Measurements from ENCODE around the gene PDXK. TPM values are rescaled to one million over a fixed set of nuclear protein-coding genes. Genes with fewer than 3 reads are reported as not detected.
A peak's percentile ranks its signal among the peaks of the same experiment; 100 is the strongest.

Gene PDXK
- polyA plus RNA-seq (2013, experiment 1 of 2), result 29.9 TPM
- polyA plus RNA-seq (2013, experiment 2 of 2), result 29.8 TPM

DNA sequence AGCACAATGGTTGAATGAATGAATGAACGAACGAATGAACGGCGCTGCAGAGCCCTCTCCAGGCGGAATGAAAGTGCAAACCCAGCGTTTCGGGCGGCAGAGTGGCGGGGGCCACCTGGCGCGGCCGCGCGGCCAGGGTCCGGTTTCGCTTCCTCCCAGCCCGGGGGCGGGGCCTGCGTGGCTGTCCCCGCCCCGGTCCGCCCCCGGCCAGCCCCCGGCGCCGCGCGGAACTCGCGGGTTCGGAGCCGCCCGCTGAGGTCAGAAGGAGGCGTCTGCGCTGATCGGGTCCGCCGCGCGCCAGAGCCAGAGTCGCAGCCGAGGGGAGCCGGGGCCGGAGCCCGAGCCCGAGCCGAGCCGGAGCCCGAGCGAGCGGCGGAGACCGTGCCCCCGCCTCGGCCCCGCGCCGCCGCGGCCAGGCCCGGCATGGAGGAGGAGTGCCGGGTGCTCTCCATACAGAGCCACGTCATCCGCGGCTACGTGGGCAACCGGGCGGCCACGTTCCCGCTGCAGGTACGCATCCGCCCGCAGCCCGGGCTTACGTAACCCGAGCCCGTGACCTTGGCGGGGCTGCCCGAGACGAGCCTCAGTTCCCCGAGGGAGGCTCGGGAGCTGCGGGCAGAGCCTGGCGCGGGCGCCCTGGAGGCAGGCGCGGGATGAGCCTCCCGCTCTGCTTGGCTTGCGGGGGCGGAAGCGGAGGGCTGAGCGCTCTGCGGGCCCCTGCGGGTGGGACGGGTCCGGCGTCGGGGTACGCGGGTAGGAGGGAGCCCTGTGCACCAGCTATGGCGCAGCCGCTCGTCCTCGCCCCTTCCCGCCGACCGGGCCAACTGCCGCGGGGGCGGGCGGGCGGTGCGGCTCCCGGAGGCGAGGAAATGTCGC is at the start of gene PDXK:
Gene PDXK (plus strand): TSS at position 258 of the 876 bp plus-strand sequence. CDS start 166 bp downstream, at position 424.
- peak within 1 kb of the TSS; percentile 45 for H3K27ac ChIP-seq (ENCODE audit: low read depth, low read length)
- no peak within 1 kb of the TSS for H4K8ac ChIP-seq (ENCODE audit: low read depth, low read length)
- H3K27me3 ChIP-seq (ENCODE audit: insufficient read depth, low read length, poor library complexity), result no peaks in the 10 kb centered on the region
- H2BK5ac ChIP-seq (ENCODE audit: low read length), result no peak within 1 kb of the TSS
- peak; percentile 87 for DNase-seq
- no CpG with 5 or more reads among the region's 117 CpGs for WGBS (ENCODE audit: extremely low coverage, insufficient coverage, low lambda C conversion rate)
- H3K18ac ChIP-seq (ENCODE audit: low read length), result peak within 1 kb of the TSS; percentile 80
- peak within 1 kb of the TSS; percentile 67 for H3K4me2 ChIP-seq (ENCODE audit: low read length)
- peaks cover 15% of the 10 kb centered on the region for H3K79me2 ChIP-seq (ENCODE audit: control insufficient read depth, insufficient read depth, low read length)
- peaks cover 2% of the 10 kb centered on the region for H3K4me1 ChIP-seq (ENCODE audit: control insufficient read depth, low read depth, low read length)
- H3K56ac ChIP-seq (ENCODE audit: low read length), result peak within 1 kb of the TSS; percentile 99
- peaks cover 1% of the 10 kb centered on the region for H3K36me3 ChIP-seq (ENCODE audit: control insufficient read depth, insufficient read depth, low read length)
- H3K4me3 ChIP-seq (ENCODE audit: low read length), result peak within 1 kb of the TSS; percentile 79
- peaks cover 20% of the 10 kb centered on the region for H3K79me1 ChIP-seq (ENCODE audit: low read length)
- H2BK120ac ChIP-seq (ENCODE audit: low read depth, low read length), result no peak within 1 kb of the TSS
- H3K4ac ChIP-seq (ENCODE audit: low read depth, low read length), result peak within 1 kb of the TSS; percentile 88
- H4K5ac ChIP-seq (ENCODE audit: low read length), result no peak within 1 kb of the TSS
- no peak within 1 kb of the TSS for H2BK15ac ChIP-seq (replicated peaks; ENCODE audit: low read depth)
- H3K9ac ChIP-seq (ENCODE audit: low read length), result peak within 1 kb of the TSS; percentile 91
- H2AK5ac ChIP-seq (ENCODE audit: low read length), result no peak within 1 kb of the TSS
- peak within 1 kb of the TSS; percentile 94 for H3K23ac ChIP-seq (ENCODE audit: low read length)

DNA sequence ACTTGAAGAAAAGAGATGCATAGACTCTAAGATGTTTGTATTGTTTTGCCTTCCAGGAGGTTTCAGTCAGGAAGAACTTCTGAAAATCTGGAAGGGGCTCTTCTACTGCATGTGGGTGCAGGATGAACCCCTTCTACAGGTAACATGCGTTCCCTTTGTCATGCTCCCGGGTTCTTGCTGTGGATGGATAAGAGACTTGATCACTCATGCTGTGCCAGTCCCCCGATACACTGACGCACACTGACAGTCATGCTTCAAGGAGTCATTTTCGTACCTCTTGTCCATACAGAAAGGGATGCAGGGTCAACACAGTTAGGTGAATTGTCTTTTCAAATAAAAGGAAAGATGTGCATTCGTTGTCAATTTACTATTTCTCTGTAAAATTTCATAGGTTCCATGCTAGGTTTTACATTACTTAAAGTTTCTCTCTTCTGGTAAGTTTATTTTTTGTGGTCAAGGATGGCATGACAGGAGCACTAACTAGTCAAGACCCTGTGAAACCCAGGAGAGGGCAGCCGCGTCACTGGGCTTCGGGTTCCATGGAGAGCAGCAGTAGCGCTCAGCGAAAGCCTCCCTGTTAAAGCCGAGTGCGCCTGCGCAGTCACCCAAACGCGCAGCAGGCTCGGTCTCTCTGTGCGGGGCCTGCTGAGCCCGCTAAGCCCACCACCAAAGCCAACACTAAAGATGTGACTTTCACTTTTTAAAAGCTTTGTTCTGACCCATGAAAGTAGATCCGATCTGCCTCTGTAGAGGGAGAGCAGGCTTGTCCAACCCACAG is 48.9 kb upstream of the PDXK start:
- Histone ChIP-seq H3K27ac (ENCODE audit: low read depth, low read length) (no peak overlapping the region), H3K56ac (ENCODE audit: low read length) (no peak overlapping the region), H3K27me3 (ENCODE audit: insufficient read depth, low read length, poor library complexity) (no peaks in the 10 kb centered on the region), H3K4me2 (ENCODE audit: low read length) (no peak overlapping the region), H2BK15ac (replicated peaks; ENCODE audit: low read depth) (no peak overlapping the region), H3K9ac (ENCODE audit: low read length) (no peak overlapping the region), H3K36me3 (ENCODE audit: control insufficient read depth, insufficient read depth, low read length) (peaks cover 11% of the 10 kb centered on the region), H3K4ac (ENCODE audit: low read depth, low read length) (no peak overlapping the region), H2BK5ac (ENCODE audit: low read length) (no peak overlapping the region), H2BK120ac (ENCODE audit: low read depth, low read length) (no peak overlapping the region), H4K5ac (ENCODE audit: low read length) (no peak overlapping the region), H3K4me3 (ENCODE audit: low read length) (no peak overlapping the region), H3K79me1 (ENCODE audit: low read length) (peaks cover 21% of the 10 kb centered on the region), H3K18ac (ENCODE audit: low read length) (no peak overlapping the region), H3K79me2 (ENCODE audit: control insufficient read depth, insufficient read depth, low read length) (peaks cover 35% of the 10 kb centered on the region), H3K4me1 (ENCODE audit: control insufficient read depth, low read depth, low read length) (no peaks in the 10 kb centered on the region), H4K8ac (ENCODE audit: low read depth, low read length) (no peak overlapping the region), H2AK5ac (ENCODE audit: low read length) (no peak overlapping the region), H3K23ac (ENCODE audit: low read length) (no peak overlapping the region)
- DNase-seq, result no peak
- WGBS (ENCODE audit: extremely low coverage, insufficient coverage, low lambda C conversion rate), result no CpG with 5 or more reads among the region's 20 CpGs

DNA sequence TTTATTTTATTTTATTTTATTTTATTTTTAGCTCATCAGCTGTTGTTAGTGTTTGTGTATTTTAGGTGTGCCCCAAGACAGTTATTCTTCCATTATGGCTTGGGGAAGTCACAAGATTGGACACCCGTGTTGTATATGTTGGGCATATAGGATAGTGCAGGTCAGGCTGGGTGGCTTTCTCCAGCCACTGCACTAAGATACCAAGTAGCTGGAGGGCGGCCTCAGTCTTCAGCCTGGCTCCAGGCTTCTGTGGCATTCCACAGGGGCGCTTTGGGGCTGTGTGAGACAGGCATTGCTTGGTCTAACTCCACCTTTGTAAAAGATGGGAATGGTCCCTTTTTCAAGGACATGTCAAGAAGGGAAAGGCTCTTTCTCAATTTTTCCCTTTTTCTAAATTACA is 43.1 kb upstream of the PDXK start:
- no peak overlapping the region for H3K56ac ChIP-seq (ENCODE audit: low read length)
- DNase-seq, result no peak
- no peaks in the 10 kb centered on the region for H3K27me3 ChIP-seq (ENCODE audit: insufficient read depth, low read length, poor library complexity)
- no peak overlapping the region for H3K27ac ChIP-seq (ENCODE audit: low read depth, low read length)
- H3K18ac ChIP-seq (ENCODE audit: low read length), result no peak overlapping the region
- no peak overlapping the region for H4K5ac ChIP-seq (ENCODE audit: low read length)
- no peak overlapping the region for H3K4me2 ChIP-seq (ENCODE audit: low read length)
- no peak overlapping the region for H4K8ac ChIP-seq (ENCODE audit: low read depth, low read length)
- peaks cover 8% of the 10 kb centered on the region for H3K79me2 ChIP-seq (ENCODE audit: control insufficient read depth, insufficient read depth, low read length)
- H2BK120ac ChIP-seq (ENCODE audit: low read depth, low read length), result no peak overlapping the region
- no peak overlapping the region for H3K9ac ChIP-seq (ENCODE audit: low read length)
- WGBS (ENCODE audit: extremely low coverage, insufficient coverage, low lambda C conversion rate), result no CpG with 5 or more reads among the region's 3 CpGs
- no peak overlapping the region for H3K23ac ChIP-seq (ENCODE audit: low read length)
- peaks cover 18% of the 10 kb centered on the region for H3K36me3 ChIP-seq (ENCODE audit: control insufficient read depth, insufficient read depth, low read length)
- H3K4me3 ChIP-seq (ENCODE audit: low read length), result no peak overlapping the region
- no peak overlapping the region for H2BK15ac ChIP-seq (replicated peaks; ENCODE audit: low read depth)
- peaks cover 3% of the 10 kb centered on the region for H3K79me1 ChIP-seq (ENCODE audit: low read length)
- no peaks in the 10 kb centered on the region for H3K4me1 ChIP-seq (ENCODE audit: control insufficient read depth, low read depth, low read length)
- no peak overlapping the region for H2AK5ac ChIP-seq (ENCODE audit: low read length)
- H3K4ac ChIP-seq (ENCODE audit: low read depth, low read length), result no peak overlapping the region
- H2BK5ac ChIP-seq (ENCODE audit: low read length), result no peak overlapping the region

DNA sequence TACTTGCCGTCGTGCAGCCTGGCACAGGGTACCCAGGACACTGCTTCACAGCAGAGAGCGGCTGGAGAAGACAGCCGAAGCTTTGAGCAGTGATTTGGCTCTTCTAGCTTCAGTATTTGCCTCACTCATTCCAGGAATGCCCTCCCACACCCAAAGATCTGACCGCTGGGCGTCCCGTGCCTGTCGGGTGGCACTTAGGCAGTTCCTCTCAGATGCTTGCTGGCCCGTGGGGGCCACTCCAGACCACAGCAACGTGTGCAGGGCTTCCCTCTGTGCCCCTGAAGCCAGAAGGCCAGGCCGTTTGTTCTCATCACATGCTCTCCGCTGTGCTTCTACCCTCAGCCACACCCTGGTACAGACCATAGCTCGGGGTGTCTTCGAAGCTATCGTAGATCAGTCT is 42.5 kb upstream of the PDXK start:
- Histone ChIP-seq H3K4me3 (ENCODE audit: low read length) (no peak overlapping the region), H3K79me2 (ENCODE audit: control insufficient read depth, insufficient read depth, low read length) (peaks cover 6% of the 10 kb centered on the region), H3K9ac (ENCODE audit: low read length) (no peak overlapping the region), H4K5ac (ENCODE audit: low read length) (no peak overlapping the region), H3K27ac (ENCODE audit: low read depth, low read length) (no peak overlapping the region), H3K27me3 (ENCODE audit: insufficient read depth, low read length, poor library complexity) (no peaks in the 10 kb centered on the region), H4K8ac (ENCODE audit: low read depth, low read length) (no peak overlapping the region), H3K23ac (ENCODE audit: low read length) (no peak overlapping the region), H3K4ac (ENCODE audit: low read depth, low read length) (no peak overlapping the region), H2BK120ac (ENCODE audit: low read depth, low read length) (no peak overlapping the region), H3K18ac (ENCODE audit: low read length) (no peak overlapping the region), H3K4me1 (ENCODE audit: control insufficient read depth, low read depth, low read length) (no peaks in the 10 kb centered on the region), H2BK15ac (replicated peaks; ENCODE audit: low read depth) (no peak overlapping the region), H3K56ac (ENCODE audit: low read length) (no peak overlapping the region), H3K79me1 (ENCODE audit: low read length) (no peaks in the 10 kb centered on the region), H3K4me2 (ENCODE audit: low read length) (no peak overlapping the region), H2AK5ac (ENCODE audit: low read length) (no peak overlapping the region), H2BK5ac (ENCODE audit: low read length) (no peak overlapping the region), H3K36me3 (ENCODE audit: control insufficient read depth, insufficient read depth, low read length) (peaks cover 14% of the 10 kb centered on the region)
- DNase-seq, result no peak
- no CpG with 5 or more reads among the region's 15 CpGs for WGBS (ENCODE audit: extremely low coverage, insufficient coverage, low lambda C conversion rate)

DNA sequence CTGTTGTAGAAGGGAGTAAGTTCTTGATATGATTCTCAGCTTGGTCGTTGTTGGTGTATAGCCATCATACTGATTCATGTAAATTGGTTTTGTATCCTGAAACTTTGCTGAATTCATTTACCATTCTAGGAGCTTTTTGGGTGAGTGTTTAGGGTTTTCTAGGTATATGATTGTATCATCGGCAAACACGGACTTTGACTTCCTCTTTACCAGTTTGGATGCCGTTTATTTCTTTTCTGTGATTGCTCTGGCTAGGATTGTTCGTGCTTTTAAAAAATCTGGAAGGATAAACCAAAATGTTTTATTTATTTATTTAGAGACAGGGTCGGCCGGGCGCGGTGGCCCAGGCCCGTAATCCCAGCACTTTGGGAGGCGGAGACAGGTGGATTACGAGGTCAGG is 39.0 kb upstream of the PDXK start:
- no peak for DNase-seq
- H3K36me3 ChIP-seq (ENCODE audit: control insufficient read depth, insufficient read depth, low read length), result peaks cover 13% of the 10 kb centered on the region
- WGBS (ENCODE audit: extremely low coverage, insufficient coverage, low lambda C conversion rate), result no CpG with 5 or more reads among the region's 12 CpGs

More for the DNA sequence above, 39.0 kb upstream of the PDXK start:
- H3K56ac ChIP-seq (ENCODE audit: low read length), result no peak overlapping the region
- H3K79me2 ChIP-seq (ENCODE audit: control insufficient read depth, insufficient read depth, low read length), result peaks cover 6% of the 10 kb centered on the region
- H3K4me2 ChIP-seq (ENCODE audit: low read length), result no peak overlapping the region
- H4K8ac ChIP-seq (ENCODE audit: low read depth, low read length), result no peak overlapping the region
- no peak overlapping the region for H2BK5ac ChIP-seq (ENCODE audit: low read length)
- no peak overlapping the region for H3K18ac ChIP-seq (ENCODE audit: low read length)
- no peak overlapping the region for H3K4me3 ChIP-seq (ENCODE audit: low read length)
- H2AK5ac ChIP-seq (ENCODE audit: low read length), result no peak overlapping the region
- no peak overlapping the region for H3K27ac ChIP-seq (ENCODE audit: low read depth, low read length)
- no peak overlapping the region for H3K23ac ChIP-seq (ENCODE audit: low read length)
- no peaks in the 10 kb centered on the region for H3K27me3 ChIP-seq (ENCODE audit: insufficient read depth, low read length, poor library complexity)
- H4K5ac ChIP-seq (ENCODE audit: low read length), result no peak overlapping the region
- H2BK120ac ChIP-seq (ENCODE audit: low read depth, low read length), result no peak overlapping the region
- no peak overlapping the region for H2BK15ac ChIP-seq (replicated peaks; ENCODE audit: low read depth)
- no peaks in the 10 kb centered on the region for H3K79me1 ChIP-seq (ENCODE audit: low read length)
- no peak overlapping the region for H3K9ac ChIP-seq (ENCODE audit: low read length)
- no peaks in the 10 kb centered on the region for H3K4me1 ChIP-seq (ENCODE audit: control insufficient read depth, low read depth, low read length)
- no peak overlapping the region for H3K4ac ChIP-seq (ENCODE audit: low read depth, low read length)
